HG03558 (cell line): ENCODE data around the gene C19orf81.

Experiments used
- ATAC-seq: cut with Tn5 transposase; IDR thresholded peaks from one replicate; pipeline ENCODE4 v1.9.1; 2021; ENCODE audit warnings: moderate number of reproducible peaks; ENCODE audit not compliant: unreplicated experiment; ENCODE audit errors: extremely low read depth

The C19orf81 gene

DNA sequence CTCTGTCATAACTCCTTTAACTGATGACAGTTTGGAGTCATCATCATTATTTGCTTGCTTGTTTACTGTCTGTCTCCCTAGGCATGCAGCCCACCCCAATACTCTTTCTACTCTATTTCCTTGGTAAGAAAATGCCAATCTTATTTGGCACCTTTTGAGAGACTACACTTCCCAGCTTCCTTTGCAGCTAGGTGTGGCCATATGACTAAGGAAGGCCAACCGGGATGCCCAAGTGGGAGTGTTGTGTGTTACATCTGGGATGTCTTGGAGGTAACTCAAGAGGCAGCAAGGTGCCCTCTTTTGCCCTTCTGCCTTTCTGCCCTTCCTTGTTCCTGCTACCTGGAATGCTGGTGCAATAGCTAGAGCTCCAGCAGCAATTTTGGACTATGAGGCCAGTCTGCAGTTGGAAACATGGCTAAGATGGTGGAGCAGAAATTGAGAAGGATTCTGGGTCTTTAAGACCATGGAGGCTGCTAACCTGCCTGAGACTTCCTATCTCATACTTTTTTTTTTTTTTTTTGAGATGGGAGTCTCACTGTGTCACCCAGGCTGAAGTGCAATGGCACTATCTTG lies 27.5 kb downstream of the C19orf81 start:
- no peak for ATAC-seq

DNA sequence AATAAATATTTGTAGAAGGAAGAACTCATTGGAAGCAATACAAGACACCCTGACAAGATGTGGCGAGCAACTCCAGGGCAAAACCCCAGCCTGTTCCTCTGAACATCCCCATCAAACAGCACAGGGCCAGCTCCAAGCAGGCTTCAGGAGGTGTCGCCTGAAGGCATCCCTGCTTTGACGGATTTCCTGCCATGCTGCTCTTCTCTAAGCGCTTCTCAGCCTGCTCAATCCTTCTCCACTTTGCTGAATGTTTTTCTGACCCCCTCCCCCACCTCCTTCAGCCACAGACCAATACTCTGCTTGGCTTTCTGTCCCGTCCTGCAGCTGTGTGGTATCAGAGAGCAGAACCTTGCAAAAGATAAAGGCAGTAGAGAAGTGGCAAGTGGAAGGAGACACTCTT lies 28.4 kb downstream of the C19orf81 start:
- ATAC-seq = no peak

DNA sequence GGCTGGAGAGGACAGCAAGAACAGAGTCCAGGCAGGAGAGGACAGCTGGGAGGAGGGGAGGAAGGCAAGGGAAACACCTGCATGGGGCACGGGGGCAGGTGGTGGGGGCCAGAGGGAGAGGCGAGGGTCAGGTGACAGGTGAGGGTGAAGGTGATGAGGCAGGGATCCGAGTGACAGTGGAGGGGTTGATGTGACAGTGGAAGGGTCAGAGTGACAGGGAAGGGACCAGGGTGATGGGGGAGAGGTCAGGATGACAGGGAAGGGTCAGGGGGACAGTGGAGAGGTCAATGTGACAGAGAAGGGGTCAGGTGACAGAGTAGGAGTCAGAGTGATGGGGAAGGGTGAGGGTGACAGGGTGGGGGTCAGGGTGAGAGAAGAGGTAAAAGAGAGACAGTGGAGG lies 29.1 kb downstream of the C19orf81 start:
- no peak for ATAC-seq

DNA sequence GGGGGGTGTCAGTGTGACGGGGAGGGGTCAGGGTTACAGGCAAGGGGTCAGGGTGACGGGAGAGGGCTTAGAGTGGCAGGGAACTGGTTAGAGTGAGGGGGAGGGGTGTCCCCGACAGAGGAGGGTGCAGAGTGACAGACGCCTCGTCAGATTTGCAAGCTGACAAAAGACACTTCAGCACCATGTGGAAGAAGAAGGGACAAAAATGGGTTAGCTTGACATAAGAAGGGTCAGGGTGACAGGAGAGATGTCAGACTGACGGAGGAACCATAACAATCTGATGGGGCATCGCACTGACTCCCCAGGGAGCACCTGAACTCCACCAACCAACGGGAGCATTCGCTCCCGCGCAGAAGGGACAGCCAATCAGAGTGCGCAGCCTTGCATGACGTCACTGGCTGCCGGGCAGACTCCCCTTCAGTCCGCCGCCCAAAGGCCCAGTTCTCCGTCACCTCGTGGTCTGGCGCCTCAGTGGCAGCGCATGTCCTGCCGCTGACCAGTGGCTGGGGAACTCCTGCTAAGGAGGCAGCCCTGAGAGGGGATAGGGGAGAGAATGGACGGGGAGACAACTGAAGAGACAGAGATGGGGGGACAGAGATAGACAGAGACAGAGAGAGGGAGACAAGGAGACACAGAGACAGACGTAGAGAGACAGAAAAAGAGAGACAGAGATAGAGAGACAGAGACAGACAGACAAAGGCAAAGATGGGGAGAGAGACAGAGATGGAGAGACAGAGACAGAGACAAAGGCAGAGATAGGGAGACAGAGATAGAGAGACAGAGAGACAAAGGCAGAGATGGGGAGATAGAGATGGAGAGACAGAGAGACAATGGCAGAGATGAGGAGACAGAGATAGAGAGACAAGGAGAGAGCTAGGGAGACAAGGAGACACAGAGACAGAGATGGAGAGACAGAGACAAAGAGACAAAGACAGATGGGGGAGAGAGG lies 30.2 kb downstream of the C19orf81 start:
- ATAC-seq = no peak

DNA sequence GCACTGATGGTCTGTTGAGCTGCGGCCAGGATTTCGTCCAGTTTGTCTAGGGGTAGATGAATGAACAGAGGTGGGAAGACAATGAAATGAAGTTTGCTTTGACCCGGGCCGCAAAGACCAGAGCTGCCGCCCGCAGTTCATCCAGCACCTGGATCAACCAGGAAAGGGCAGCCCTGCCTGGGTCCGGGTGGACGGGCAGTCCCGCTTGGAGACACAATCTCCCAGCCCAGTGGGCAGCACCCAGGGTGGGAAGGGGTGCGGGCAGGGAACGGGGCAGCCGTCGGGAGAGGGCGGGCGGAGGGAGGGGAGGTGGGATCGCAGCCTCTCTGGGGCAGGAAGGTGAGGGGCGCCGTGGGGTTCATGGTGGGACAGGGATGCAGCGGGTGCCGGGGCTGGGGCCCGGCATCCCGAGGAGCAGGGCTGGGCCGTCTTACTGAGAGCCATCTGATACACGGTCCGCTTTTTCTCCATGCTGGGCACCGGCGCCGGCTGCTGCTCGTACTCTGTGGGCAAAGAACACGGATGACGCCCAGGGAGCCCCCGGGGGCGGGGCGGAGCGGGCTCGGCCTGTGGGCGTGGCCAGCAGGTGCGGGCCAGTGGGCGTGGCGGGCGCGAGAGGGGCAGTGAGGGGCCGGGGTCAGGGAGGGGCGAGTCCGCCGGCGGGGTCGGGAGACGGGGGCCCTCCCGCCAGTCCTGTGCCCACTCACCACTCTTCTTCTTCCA lies 37.2 kb downstream of the C19orf81 start:
- ATAC-seq = no peak

DNA sequence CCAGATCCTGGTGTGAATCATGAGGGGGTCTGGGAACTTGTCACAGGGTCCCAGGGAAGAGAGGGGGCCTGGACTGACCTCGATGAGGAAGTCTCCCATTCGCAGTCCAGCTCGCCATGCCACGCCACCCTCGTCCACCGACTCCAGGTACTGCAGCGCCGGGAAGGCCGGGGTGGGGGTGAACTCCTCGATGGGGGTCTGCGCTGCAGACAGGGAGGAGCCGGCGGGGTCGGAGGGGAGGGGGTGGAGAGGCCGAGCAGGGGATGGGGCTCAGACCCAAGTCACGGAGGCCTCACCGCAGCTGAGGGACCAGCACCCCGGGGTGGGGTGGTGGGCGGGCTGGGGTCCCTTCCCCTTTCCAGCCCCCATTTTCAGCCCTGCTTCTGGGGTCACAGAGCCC lies 39.5 kb downstream of the C19orf81 start:
- no peak for ATAC-seq

DNA sequence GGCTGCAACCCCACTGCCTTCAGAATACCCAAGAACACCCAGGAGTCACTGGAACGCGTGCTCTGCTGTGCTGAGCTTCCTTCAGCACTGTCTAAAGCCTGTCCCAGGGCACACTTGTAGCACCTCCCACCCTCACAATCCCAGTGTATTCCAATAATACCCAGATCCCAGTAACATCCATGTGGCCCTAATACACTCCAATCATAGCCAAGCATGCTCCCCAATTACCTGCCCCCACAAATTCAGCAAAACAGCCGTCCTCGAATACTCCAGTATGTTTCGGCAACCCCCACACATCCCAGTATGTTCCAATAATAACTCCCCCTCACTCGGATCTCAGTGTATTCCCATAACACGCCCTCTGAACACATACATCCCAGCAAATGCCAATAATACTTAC lies 41.2 kb downstream of the C19orf81 start:
- no peak for ATAC-seq

DNA sequence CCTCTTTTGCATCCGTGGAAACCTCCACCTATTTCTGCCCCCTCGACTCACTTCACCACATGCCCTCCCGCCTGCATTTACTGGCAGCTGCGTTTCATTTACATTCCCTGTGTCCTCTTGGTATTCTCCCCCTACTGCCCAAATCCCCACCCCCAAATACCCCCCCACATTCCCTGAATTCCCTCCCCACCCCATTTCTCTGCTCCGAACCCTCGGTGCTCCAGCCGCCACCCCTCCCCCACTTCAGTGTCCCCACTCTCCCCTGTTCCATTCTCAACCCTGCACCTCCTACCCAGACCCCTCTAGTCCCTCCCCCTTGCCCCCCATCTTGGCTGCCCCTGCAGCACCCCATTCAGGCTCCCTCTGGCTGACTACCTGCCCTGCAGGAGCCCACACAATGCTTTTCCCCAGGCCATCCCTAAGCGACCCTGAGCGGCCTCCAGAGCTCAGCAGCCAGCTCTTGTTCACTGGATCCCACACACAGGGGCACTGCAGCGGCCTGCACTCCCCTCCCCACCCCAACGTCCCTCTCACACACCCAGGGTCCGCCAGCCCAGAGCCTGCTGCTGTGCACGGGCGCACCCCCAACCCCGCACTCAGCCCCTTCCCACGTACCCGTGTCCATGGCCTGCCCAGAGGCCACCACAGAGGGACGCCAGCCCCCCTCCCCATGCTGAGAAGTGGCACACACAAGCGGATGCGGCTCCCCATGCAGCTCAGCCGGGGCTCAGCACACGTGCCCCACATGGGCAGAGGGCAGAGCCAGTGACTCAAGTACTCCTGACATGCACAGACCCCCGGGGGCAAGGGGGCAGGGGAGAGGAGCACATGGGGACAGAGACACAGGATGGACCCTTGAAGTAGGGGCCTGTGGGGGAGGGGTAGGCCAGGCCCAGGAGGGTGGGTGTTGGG lies 44.1 kb downstream of the C19orf81 start:
- no peak for ATAC-seq

DNA sequence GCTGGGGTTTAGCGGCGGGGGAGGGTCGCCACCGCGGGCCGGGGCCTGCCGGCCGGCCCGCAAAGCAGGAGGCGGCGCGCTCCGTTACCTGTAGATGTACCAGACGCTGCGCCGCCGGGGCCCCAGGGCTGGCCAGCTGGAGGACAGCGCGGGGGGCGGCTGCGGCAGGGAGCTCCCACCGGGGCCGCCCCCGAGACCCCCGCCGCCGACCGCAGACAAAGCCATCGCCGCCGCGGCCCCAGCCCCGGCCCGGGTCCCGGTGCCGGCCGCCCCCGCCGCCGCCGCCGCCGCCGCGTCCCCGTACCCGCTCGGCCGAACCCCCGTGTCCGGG lies 45.5 kb downstream of the C19orf81 start:
- ATAC-seq = no peak

DNA sequence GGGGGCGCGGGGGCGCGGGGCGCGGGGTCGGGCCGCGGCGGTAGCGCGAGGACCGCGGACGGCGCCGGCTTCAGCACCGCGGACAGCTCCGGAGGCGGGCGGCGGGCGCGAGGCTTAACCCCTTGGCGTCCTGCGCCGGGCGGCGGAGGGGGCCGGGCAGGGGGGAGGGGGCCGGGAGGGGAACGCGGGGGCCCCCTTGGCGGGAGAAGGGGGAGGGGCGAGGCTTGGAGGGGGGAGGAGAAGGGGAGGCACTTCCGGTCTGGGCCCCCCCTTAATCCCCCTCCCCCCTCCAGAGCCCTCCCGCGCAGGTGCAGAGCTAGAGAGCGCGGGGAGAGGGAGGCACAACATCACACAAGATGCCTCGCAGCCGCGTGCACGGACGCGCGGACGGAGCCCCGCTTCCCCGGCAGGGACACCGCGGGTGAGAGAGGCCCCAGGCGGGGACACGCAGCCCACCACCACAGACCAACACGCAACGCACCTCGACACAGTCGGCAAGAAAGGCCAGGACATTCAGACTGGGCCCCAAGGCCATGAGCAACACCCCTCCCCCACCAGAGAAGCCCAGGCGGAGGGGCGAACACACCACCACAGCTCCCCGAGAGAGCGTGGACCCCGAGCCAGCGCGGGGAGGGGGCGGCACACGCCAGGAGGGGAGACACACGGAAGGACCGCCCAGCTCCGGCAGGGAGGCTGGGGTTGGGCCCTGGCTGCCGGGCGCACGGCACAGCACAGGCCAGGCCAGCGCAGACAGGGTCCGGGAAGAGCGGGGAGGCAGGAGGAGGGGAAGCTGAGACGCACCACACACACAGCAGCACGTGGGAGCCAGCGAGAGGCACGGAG lies 46.2 kb downstream of the C19orf81 start:
- no peak for ATAC-seq

DNA sequence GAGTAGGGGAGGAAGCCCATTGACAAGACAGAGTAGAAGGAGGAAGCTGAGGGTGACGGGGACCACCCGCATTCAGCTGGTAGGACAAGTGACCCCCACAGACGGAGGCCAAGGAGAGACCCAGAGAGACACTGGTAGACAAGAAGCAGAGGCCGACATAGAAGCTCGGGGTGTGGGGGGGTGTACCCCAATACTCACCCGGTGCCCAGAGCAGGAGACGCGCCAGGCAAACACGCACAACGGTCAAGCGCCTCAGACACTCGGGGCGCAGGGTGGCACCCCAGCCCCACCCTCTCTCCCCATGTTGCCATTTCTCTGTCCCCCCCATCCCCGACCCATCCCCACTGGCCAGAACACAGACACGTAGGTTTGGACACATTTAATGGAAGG lies 46.8 kb downstream of the C19orf81 start:
- no peak for ATAC-seq

DNA sequence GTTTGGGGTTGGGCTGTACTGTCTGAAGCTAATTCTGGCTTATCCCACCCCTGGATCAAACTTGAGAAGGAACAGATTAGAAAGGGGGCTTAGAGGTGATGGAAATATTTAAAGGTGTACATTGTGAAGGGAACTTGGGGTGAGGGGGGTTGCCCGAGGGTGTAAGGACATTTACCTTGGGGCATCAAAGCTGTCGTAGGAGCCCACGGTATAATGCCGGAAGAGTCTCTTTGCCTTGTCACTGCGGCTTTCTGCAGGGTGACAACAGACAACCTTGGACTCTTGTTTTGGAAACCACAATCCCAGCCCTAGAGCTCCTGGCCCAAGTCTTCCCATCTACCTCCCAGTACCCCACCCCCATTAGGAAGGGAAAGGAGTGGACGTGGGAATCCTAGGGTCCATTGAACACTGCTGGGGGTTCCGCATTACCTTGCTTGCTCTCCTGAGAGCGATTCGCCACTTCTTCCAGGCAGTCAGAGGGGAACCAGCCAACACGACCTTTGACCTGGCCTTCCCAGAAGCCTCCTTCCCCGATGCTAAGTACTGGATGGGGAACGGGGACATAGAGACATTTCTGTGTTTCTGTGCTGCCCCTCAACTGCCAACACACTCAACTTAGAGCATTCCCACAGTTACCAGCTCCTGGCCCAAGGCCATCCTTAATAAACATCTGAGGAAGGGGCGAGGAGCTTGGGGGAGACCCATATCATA lies 48.3 kb downstream of the C19orf81 start:
- no peak for ATAC-seq

DNA sequence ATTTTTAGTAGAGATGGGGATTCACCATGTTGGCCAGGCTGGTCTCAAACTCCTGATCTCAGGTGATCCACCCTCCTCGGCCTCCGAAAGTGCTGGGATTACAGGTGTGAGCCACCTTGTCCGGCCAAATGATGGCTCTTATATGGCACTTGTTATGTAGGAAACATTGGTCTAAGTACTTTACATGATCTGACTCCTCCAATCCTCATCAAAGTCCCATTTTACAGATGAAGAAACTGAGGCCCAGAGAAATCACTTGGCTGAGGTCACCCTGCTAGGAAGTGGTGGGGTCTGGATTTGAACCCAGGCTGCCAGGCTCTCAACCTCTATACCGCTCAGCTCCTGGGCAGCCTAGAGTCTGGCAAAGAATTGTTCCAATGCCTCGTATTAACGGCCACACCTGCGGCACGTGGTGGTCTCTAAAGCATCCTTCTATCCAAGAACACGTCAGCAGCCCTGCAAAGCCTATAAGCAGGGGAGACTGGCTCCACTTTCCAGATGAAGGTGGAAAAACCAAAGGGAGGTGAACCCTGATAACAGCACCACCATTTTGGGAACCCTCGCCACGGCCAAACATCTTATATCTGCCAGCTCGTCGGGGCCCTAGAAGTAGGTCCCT lies 52.2 kb downstream of the C19orf81 start:
- ATAC-seq = no peak

DNA sequence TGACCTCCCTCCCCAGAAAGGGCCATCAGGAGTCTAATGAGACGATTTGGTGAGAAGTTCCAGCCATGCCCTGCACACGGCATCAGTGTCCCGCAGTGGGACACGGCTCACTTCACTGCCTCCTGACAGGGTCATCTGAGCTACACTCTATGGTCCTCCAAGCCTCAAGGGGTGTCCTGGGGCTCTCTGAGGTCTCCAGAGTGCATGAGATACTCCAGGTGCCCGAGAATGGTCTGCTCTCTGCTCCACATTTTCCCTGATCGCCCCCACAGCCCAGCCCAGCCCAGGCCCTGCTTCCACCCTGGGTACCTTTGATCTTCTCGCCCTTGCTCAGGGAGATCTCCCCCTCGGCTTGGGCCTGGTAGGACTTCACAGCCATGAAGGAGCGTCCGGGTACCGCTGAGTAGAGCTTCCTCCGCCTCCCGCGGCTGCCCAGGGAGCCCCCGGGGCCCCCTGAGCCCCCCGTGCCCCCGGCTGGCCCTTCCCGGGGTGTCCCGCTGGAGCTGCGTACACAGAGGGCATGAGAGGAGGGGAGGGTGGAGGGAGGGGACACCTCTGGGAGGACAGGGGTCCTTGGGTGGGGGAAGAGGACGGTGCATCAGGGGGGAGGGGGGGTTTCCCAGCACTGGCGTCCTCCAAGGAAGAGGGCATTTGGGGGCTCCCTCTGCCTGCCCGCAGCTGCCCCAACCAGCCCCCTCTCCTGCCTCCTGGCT lies 53.1 kb downstream of the C19orf81 start:
- ATAC-seq = no peak

DNA sequence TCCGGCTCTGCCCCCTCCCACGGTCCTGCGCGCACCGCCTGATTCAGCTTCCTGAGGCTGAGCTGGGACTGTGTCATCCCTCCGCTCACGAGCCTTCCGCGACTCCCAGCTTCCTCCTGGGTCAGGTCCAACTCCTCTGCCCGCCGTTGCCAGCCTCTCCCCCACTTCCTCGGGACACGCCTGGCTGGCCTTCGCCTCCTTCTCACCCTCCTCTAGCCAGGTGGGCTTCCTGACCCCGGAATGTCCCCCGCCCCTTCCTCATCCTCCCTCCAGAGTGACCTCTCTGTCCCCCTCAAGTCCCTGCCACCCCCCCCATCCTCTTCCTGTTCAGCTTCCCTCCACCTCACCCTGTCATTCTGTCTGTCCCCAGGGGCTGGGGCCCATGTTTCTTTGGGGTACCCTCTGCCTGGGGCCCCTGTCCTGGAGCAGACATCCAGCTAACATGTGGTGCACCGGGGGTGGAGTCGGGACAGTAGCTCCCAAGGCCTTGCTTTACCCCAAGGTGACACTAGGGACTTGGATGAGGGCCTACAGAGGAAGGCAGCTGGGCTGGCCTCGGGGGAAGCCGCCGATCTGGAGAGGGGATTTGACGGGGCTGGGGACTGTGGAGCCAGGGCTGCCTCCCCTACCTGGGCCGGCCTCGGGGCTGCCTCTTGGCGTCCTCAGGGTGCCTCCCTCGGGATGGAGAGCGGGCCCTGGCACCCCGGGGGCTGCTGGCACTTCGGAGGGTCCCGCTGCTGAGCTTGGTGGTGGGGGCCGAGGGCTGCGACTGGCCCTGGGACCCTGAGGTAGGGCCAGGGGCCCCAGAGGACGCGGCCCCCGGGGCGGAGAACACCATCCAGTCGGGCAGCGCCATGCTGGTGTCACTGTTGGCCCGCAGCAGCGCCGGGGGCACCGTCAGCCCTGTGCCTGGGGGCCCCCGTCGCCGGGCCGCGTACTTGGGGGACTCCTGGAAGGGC lies 53.9 kb downstream of the C19orf81 start:
- ATAC-seq = no peak

DNA sequence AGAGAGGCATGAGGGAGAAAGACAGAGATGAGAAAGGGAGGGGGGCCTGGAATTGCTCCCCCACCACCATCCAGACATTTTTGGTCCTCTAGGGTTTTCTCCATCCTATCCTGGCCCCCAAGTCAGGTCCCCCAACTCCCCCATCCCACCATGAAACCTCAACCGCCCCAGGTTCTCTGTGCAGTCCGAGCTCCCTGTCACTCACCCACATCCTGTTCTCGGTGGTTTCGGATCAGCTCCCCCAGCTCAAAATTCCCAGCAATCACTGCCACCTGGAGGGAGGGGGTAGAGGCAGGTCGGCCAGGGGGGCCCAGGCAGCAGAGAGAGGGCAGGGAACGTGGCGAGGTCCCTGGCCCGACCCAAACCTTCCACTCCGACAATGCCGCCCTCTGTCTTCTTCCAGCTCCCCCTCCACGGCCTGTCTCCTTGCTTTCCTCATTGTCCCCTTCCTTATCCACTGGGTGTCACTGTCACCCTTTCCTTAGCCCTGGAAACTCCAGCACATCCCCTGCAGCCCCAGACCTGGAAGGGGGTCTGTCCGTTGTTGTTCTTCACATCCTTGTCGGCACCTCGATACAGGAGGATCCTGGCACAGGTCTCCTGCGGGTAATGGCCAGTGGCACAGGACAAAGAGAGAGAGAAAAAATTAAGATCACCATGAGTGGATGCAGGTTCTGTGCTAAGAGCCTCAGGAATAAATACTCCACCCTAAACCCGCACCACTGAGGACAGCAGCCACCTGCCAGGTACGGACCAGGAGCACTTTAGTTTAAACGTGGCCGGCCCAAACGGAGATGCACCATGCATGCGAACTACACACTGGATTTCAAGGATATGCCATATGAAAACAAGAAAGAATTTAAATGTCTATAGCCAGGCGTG lies 54.9 kb downstream of the C19orf81 start:
- ATAC-seq = no peak
